Measurements from ENCODE around the gene ANGEL2.

DNA sequence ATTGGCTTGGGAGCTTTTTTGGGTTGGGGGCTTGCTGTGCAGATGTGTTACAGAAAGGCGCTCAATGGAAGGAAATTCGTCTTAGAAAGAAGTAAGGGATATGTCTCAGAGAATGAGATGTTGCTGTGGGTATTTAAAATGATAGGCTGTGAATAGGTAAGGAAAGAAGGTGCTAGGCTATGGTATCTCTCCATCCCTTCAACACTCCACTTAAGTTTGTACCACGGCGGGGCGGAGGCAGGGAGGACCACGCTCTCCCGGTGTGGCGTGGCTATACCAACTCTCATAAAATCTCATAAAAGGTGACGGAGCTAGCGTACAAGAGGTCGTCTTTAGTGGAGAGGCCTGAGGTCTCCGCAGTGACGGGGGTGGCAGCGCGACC is 35.1 kb upstream of the ANGEL2 start:
- TF ChIP-seq, protein P1, sequence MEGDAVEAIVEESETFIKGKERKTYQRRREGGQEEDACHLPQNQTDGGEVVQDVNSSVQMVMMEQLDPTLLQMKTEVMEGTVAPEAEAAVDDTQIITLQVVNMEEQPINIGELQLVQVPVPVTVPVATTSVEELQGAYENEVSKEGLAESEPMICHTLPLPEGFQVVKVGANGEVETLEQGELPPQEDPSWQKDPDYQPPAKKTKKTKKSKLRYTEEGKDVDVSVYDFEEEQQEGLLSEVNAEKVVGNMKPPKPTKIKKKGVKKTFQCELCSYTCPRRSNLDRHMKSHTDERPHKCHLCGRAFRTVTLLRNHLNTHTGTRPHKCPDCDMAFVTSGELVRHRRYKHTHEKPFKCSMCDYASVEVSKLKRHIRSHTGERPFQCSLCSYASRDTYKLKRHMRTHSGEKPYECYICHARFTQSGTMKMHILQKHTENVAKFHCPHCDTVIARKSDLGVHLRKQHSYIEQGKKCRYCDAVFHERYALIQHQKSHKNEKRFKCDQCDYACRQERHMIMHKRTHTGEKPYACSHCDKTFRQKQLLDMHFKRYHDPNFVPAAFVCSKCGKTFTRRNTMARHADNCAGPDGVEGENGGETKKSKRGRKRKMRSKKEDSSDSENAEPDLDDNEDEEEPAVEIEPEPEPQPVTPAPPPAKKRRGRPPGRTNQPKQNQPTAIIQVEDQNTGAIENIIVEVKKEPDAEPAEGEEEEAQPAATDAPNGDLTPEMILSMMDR (IDR thresholded peaks at IDR 0.05): no peak
- no peak for TF ChIP-seq POLR2A (IDR thresholded peaks at IDR 0.05)

All from heart left ventricle (tissue), 13 donors.